KMS-11 (cell line): ENCODE measurements around the gene GLRX.

Source experiments
- H2AFZ ChIP-seq: fragments of 200-600 bp; sonication (generic); 2 replicates; pipeline ENCODE4 v1.6.1; 2016; ENCODE audit warnings: antibody characterized with exemption, mixed run types, low read depth
- H3K27ac ChIP-seq: fragments of 200-600 bp; sonication (generic); 2 replicates; pipeline ENCODE4 v1.6.1; 2016; ENCODE audit warnings: mild to moderate bottlenecking, mixed run types
- H3K27me3 ChIP-seq: fragments of 200-600 bp; sonication (generic); 2 replicates; pipeline ENCODE4 v1.6.1; 2017; ENCODE audit warnings: mild to moderate bottlenecking, low read depth, mixed run types, moderate library complexity; ENCODE audit not compliant: insufficient read depth
- H3K36me3 ChIP-seq: fragments of 200-600 bp; sonication (generic); 2 replicates; pipeline ENCODE4 v1.6.1; 2017; ENCODE audit warnings: mild to moderate bottlenecking, mixed run types; ENCODE audit not compliant: insufficient read depth
- H3K4me1 ChIP-seq: fragments of 200-600 bp; sonication (generic); 2 replicates; pipeline ENCODE4 v1.6.1; 2016; ENCODE audit warnings: mild to moderate bottlenecking, low read depth, mixed run types; ENCODE audit not compliant: poor library complexity, severe bottlenecking
- H3K4me2 ChIP-seq: fragments of 200-600 bp; sonication (generic); 2 replicates; pipeline ENCODE4 v1.7.0; 2016; ENCODE audit warnings: mild to moderate bottlenecking, mixed run types
- H3K4me3 ChIP-seq: fragments of 200-600 bp; sonication (generic); IDR thresholded peaks from 2 replicates; pipeline ENCODE4 v1.6.1; 2017; ENCODE audit warnings: low read depth, low read length, mixed read lengths; ENCODE audit not compliant: insufficient read depth
- H3K79me2 ChIP-seq: fragments of 200-600 bp; sonication (generic); 2 replicates; pipeline ENCODE4 v1.6.1; 2016; ENCODE audit warnings: low read depth, mixed run types; ENCODE audit not compliant: insufficient read depth
- H3K9ac ChIP-seq: fragments of 200-600 bp; sonication (generic); 2 replicates; pipeline ENCODE4 v1.6.1; 2016; ENCODE audit warnings: mild to moderate bottlenecking, mixed run types
- H4K20me1 ChIP-seq: fragments of 200-600 bp; sonication (generic); 2 replicates; pipeline ENCODE4 v1.6.1; 2016; ENCODE audit warnings: mild to moderate bottlenecking, mixed run types; ENCODE audit not compliant: insufficient read depth
- CTCF ChIP-seq: fragments of 200-600 bp; sonication (generic); conservative IDR thresholded peaks from 2 replicates; pipeline ENCODE4 v1.6.1; 2017; ENCODE audit warnings: low read depth, mild to moderate bottlenecking, antibody characterized with exemption, low read length, moderate library complexity, mixed read lengths

GLRX gene

GRCh38 chr5:95810305-95811125 is 12.0 kb downstream of the GLRX start:
- Histone ChIP-seq H3K27me3 (no peaks in the 10 kb centered on the region), H3K36me3 (no peaks in the 10 kb centered on the region), H3K9ac (no peak overlapping the region), H3K79me2 (no peaks in the 10 kb centered on the region), H3K4me3 (no peak overlapping the region), H4K20me1 (no peaks in the 10 kb centered on the region), H3K27ac (no peak overlapping the region), H3K4me2 (no peak overlapping the region), H2AFZ (no peak overlapping the region), H3K4me1 (no peaks in the 10 kb centered on the region)
- TF ChIP-seq CTCF: no peak

DNA sequence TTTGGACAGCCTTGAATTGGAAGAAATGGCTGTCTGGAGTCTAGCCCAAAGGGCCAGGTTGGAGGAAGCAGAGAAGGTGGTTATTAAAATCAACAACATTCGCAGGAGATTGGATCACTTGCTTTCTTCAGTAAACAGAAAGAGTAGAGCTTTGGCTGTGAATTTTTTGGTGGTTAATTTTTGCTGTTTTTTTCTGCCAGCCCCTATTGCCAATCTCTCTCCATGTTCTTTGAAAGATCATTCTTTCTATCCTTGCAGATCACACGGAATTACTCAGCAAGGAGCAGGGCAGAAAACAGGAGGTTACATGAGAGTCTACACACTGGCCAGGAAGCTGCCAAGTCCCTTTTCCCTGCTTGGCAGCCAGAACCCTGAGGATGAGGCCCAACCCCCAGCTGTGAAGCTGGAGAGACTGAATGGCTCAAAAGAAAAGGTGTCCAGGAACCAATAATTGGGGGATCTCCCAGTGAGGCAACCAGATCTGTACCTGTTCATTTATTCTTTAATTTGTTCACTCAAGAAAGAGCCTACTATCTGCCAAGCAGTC is 13.0 kb downstream of the GLRX start:
- Histone ChIP-seq H4K20me1 (no peaks in the 10 kb centered on the region), H3K4me3 (no peak overlapping the region), H3K27ac (no peak overlapping the region), H3K9ac (no peak overlapping the region), H2AFZ (no peak overlapping the region), H3K4me2 (no peak overlapping the region), H3K79me2 (no peaks in the 10 kb centered on the region), H3K27me3 (no peaks in the 10 kb centered on the region), H3K4me1 (no peaks in the 10 kb centered on the region), H3K36me3 (no peaks in the 10 kb centered on the region)
- no peak for TF ChIP-seq CTCF

DNA sequence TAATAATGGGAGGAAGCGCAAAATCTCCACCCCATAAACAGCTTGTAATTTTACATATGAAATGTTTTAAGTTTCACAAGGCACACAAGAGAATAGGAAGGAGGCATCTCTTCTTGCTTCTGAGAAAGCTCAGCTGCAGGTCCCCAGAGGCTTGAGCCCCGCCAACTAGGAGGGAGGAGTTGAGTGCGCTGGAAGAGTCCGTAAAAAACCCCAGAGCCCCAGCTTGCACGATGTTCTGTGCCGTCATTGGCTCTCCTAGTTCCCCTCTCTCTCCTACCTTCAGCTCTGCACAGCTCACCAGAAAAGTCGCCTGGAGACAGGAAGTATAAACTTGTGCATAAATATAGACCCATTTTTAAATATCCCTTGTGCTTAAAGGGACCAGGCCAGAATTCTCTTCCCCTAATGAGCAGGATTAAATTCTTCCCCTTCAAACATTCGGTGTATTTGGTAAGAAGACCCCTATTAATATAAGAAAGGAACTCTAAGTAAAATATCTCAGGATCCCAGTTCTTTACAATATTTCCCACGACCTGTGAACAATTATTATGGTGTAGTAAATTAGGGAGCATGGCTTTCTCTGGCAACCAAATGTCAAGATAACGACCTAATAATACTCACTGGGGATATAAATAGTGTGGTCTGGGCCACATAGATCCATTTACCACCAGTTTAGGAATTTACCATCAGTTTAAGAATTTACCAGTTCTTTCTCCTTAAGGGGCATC is 13.7 kb downstream of the GLRX start:
- no peaks in the 10 kb centered on the region for H3K4me1 ChIP-seq
- H3K9ac ChIP-seq: no peak overlapping the region
- H3K36me3 ChIP-seq: no peaks in the 10 kb centered on the region
- no peak overlapping the region for H3K4me2 ChIP-seq
- no peak for TF ChIP-seq CTCF
- H3K27ac ChIP-seq: no peak overlapping the region
- H3K4me3 ChIP-seq: no peak overlapping the region
- no peaks in the 10 kb centered on the region for H4K20me1 ChIP-seq
- no peaks in the 10 kb centered on the region for H3K79me2 ChIP-seq
- H3K27me3 ChIP-seq: no peaks in the 10 kb centered on the region
- H2AFZ ChIP-seq: no peak overlapping the region

DNA sequence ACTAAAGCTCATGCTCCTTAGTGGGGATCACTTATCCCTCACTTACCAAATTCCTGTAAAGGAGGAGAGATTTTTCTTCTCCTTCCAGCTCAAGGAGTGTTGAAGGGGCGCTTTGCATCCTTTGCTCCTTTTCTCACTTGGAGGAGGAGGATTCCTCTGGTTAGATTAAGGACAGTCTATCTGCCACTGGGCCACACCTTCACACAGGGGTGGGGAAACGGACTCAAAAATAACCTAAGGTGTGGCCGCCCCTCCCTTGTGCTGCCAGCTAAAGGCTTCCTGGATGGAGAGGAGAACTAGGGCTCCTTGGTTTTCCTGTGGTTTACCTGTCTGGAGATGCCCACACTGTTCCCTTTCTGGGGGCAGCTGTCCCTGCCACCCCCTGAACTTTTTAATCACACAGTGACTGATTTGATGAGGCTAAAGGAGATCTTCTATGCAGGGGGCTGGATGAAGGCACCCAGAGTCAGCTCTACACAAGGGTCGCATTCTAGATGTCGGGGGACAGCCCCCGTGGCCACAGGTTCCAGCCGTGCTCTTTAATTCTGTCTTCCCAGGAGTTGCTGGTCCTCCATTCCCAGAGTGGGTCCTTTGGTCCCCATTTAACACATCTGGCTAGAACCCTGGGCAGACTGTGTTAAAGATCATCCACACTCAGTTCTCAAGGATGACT is 14.4 kb downstream of the GLRX start:
- Histone ChIP-seq H3K9ac (no peak overlapping the region), H3K79me2 (no peaks in the 10 kb centered on the region), H4K20me1 (no peaks in the 10 kb centered on the region), H3K27ac (no peak overlapping the region), H3K36me3 (no peaks in the 10 kb centered on the region), H3K4me1 (no peaks in the 10 kb centered on the region), H2AFZ (no peak overlapping the region), H3K4me3 (no peak overlapping the region), H3K27me3 (no peaks in the 10 kb centered on the region), H3K4me2 (no peak overlapping the region)
- no peak for TF ChIP-seq CTCF
